ENCODE data around the gene PIP5K1B.
"Not testable (repeated sequence)": the region's sequence is repeated elsewhere in the genome, so short reads cannot be mapped to it uniquely, and the experiment has no call there.

PIP5K1B gene

DNA sequence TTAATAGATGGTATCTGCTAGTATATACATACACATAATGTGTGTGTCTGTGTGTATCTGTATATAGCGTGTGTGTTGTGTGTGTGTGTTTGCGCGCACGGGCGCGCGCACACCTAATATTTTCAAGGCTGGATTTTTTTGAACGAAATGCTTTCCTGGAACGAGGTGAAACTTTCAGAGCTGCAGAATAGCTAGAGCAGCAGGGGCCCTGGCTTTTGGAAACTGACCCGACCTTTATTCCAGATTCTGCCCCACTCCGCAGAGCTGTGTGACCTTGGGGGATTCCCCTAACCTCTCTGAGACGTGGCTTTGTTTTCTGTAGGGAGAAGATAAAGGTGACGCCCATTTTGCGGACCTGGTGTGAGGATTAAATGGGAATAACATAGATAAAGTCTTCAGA lies 331.3 kb downstream of the PIP5K1B start:
- peak in 1 of 5 donors; percentile 21 for DNase-seq

DNA sequence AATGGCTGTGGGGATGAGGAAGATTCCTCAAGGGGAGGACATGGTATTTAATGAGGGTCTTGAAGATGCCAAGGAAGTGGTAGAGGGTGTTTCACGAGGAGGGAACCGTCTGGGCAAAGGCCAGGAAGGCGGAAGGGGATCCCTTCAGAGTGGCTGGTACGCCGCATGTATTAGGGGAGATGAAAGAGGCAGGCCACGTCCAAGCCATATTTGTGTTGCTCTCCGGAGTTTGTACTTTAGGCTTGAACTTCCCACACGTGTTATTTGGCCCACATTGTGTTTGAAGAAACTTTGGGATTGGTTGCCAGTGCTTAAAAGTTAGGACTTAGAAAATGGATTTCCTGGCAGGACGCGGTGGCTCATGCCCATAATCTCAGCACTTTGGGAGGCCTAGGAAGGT lies 331.8 kb downstream of the PIP5K1B start:
- no peak for DNase-seq

DNA sequence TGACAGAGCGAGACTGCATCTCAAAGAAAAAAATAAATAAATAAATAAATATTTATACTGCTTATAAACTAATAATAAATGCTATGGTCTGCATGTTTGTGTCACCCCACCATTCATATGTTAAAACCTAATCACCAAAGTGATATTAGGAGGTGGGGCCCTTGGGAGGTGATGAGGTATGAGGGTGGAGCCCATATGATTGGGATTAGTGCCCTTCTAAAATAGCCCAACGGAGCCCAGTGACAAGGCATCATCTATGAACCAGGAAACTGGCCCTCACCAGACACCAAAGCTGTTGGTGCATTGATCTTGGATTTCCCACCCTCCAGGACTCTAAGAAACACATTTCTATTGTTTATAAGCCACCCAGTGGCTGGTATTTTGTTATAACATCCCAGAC lies 335.6 kb downstream of the PIP5K1B start:
- no peak for DNase-seq

DNA sequence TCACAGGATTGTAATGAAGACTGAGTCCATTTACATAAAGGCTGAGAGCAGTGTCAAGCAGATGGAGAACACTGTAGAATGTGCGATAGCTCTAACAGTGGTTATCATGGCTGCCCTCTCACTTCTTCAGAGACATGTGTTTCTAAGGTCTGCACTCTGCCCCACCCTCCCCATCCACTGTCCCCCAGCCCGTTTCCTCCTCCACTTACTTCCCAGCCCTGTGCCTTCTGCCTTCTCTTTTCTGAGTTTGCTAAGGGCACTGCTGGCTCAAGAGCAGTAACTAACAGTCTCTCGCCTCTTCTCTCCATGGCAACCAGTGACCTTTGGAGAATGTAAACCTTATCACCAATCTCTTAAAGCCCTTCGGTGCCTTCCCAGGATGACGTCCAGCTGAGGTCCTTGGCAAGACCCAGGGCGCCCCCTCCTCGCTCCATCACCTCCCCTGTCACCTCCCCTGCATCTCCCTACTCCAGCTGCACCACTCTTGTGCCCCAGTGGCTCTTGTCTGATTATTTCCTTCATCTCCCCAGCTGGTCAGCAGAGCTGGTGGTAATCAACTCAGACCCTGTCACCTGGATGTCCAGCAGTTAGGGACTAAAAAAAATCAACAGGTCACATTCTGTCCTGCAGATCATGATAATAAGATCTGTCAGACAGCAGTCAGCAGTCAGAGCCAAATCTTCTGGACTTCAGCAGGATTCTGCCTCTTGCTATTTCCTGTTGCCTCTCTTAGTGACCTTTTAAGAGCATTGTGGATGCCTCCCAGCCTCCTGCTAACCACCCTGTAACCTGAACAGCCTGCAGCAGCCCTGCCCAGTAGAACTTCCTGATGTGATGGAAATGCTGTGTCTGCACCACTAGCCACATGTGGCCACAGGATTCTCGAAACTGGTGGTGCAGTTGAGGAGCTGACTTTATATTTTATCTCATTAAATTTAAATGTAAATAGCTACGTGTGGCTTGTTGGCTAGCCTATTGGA lies 339.5 kb downstream of the PIP5K1B start:
- peak in 1 of 5 donors; percentile 37 for DNase-seq

DNA sequence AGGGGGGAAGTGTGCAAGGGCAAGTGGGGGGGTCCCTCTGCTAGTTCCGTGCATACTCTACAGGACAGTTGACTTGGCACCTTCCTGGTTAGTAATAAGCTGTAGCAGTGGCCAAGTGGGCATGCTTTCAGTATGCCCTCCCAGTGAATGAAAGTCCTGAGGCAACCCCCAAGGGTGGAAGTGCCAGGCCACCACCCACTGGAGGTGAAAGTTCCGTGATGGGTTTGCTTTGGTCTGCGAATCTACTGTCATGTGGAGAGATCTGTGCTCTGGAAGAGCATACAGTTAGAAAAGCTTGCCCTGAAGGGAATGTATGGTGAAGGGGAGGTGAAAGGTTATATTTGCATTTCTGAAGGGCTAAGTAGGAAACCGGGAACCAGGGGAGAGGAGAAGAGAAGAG lies 340.8 kb downstream of the PIP5K1B start:
- DNase-seq = no peak

DNA sequence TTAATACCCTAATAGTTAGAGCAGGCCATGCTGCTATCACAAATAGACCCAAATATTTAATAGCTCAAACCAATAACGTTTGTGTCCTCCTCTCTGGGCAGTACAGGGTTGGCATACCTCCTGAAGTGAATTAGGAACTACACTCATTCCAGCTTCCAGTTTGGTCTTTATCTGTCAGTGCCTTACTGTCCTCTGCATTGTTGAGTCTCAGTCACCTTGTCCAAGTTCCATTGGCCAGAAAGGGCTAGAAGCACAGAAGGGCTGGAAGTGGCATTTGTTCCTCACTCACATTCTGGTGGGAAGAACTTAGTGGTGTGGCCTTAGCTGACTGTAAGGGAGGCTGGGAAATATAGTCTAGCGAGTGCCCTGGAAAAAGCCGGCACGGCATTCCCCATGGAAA lies 341.7 kb downstream of the PIP5K1B start:
- no peak for DNase-seq

DNA sequence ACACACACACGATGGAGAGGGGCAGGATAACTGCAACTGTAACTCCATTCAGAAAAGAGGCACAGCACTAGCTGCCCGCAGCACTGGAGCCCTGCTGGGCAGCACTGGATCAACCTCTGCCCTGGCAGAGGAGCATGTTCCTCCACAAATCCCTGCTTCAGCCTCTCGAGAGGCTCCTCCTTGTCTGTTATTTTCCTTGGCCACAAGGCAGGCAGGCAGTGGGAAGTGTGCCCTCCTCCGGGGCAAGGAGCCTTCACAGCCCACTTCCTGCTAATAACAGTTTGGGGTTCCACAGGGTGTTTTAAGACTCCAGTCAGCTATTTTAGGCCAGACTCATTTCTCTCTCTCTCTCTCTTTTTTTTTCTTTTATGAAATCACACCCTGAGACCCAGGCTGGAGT lies 342.3 kb downstream of the PIP5K1B start:
- no peak for DNase-seq

DNA sequence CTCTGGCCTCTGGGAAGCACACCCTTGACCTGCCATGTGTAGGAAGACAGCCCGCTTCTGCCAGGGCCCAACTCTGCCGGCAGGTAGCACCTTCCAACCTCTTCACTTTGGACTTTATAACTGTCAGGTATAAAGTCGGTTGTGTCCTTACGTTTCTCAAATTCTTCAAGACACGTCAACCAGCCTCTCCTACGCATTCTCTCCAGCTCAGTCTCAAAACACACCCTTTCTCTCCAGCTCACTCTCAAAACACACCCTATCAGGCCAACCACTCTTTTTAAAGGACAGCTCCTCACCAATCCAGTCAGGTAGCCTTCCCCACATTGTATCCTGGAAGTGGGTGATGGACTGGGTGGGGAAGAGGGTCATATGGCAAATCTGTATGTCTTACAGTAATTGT lies 344.1 kb downstream of the PIP5K1B start:
- no peak for DNase-seq

DNA sequence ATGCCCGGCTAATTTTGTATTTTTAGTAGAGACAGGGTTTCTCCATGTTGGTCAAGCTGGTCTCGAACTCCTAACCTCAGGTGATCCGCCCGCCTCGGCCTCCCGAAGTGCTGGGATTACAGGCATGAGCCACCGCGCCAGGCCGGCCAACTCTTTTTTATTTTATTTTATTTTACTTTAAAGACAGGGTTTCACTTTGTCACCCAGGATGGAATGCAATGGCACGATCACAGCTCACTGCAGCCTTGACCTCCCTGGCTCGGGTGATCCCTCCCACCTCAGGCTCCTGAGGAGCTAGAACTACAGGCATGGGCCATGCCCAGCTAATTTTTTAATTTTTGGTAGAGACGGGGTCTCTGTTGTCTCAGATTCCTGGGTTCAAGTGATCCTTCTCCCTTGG lies 345.9 kb downstream of the PIP5K1B start:
- DNase-seq = not testable (repeated sequence)

DNA sequence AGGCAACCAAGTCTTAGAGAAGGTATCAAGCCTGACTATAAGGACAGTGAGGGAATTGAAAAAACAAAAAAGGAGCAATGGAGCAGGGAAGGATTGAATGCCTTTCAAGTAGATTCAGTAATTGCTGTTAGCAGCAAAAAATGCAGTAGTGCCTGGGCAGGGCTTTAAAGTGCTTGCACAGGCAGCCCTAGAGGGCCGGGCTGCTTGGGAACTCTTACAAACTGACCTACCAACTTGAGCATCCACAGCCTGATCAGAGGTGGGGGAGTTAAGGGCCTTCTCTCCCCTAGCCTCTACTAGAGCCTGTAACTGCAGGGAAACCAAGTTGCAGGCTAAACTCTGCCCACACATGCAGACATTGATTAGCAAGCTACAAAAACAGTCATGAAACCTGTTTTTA lies 349.9 kb downstream of the PIP5K1B start:
- DNase-seq = no peak

DNA sequence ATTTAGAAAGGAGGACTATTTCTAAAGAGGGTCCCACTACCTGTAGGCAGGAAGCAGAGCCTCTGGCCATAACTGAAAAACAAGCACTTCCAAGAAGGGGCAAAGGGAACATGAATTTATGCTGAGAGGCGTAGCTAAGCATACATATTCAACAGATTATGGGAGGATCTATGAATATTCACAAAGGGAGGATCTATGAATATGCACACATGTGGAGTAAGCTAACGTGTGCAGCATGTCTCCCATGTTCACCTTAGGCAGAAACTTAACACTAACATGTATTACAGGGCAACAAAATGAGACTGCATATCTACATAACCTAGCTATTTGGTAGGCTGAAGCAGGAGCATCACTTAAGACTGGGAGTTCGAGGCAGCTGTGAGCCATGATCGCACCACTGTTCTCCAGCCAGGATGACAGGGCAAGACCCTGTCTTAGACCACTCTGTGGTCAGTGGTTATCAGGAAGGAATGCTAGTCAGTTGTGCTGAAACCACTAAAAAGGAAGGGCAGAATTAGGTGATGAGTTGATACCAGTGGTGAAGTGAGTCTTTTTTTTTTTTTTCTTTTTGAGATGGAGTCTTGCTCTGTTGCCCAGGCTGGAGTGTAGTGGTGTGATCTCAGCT lies 351.3 kb downstream of the PIP5K1B start:
- DNase-seq = no peak

DNA sequence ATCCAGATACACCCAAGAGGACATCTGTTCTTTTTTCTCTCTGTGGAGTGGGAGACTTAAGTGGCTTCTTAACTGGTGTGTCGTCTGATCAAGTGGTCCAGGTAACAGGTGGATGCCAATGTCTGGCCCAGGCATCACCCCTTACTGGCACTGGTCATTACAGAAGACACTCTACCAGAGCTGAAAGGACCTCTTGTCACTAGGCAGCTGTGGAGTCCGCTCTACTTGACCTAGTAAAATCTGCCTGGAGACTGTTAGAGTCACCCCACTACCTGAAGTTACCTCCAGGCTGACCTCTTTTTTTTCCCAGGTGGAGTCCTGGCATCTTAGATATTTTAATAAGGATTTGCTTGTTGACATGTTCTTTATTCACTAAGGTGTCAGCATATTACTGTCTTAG lies 353.1 kb downstream of the PIP5K1B start:
- DNase-seq = no peak

Data from T-helper 1 cell (primary cell).